OCI-LY1 (cell line): ENCODE data around the gene ARMC6.
"Not testable (repeated sequence)": the region's sequence is repeated elsewhere in the genome, so short reads cannot be mapped to it uniquely, and the experiment has no call there.

Experiments used
- CTCF ChIP-seq: fragments of 200-600 bp; sonication (generic), shearing (Covaris generic); IDR thresholded peaks from 2 replicates; pipeline ENCODE4 v1.5.1; 2017; ENCODE audit warnings: mild to moderate bottlenecking, antibody characterized with exemption, low read length, moderate library complexity, mixed read lengths
- EZH2 ChIP-seq: fragments of 200-600 bp; sonication (generic), shearing (Covaris generic); IDR thresholded peaks from 2 replicates; pipeline ENCODE4 v1.8.0; 2017; ENCODE audit warnings: borderline replicate concordance, mixed run types, mild to moderate bottlenecking, antibody characterized with exemption, low read length, moderate library complexity, mixed read lengths

DNA sequence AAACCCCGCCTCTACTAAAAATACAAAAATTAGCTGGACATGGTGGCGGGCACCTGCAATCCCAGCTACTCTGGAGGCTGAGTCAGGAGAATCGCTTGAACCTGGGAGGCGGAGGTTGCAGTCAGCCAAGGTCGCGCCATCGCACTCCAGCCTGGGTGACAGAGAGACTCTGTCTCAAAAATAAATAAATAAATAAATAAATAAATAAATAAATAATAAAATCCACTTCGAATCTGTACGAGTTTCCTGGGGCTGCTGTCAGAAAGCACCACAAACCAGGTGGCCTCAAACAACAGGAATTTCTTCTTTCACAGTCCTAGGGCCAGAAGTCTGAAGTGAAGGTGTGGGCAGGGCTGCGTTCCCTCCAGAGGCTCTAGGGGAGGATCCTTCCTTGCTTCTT is 69.2 kb downstream of the ARMC6 start:
- TF ChIP-seq EZH2, CTCF: not testable (repeated sequence)
